Testis (tissue), 2 donors: Measurements from ENCODE around the gene TCF7L1.

Experiments used
- CTCF ChIP-seq, 3 experiments: fragments of 450-650 bp in 2 of 3; fragments of 200-600 bp in 1 of 3; sonication (generic) in 1 of 3; IDR thresholded peaks; one replicate each; pipeline ENCODE4 v1.5.1; 2016 to 2019; ENCODE audit warnings: antibody characterized with exemption in 3 of 3, mild to moderate bottlenecking in 2 of 3, moderate library complexity in 1 of 3
- POLR2A ChIP-seq: fragments of 450-650 bp; IDR thresholded peaks from one replicate; pipeline ENCODE4 v1.6.1; 2017; ENCODE audit warnings: antibody characterized with exemption, mild to moderate bottlenecking, moderate library complexity

- TF ChIP-seq CTCF (IDR thresholded peaks at IDR 0.05) (no peak), POLR2A (no peak)
These were observed 105.9 kb downstream of the TCF7L1 start for GRCh38 chr2:85239102-85239501.
